ENCODE results near the gene SCYGR7.

The SCYGR7 gene, protein sequence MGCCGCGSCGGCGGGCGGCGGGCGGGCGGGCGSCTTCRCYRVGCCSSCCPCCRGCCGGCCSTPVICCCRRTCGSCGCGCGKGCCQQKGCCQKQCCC

DNA sequence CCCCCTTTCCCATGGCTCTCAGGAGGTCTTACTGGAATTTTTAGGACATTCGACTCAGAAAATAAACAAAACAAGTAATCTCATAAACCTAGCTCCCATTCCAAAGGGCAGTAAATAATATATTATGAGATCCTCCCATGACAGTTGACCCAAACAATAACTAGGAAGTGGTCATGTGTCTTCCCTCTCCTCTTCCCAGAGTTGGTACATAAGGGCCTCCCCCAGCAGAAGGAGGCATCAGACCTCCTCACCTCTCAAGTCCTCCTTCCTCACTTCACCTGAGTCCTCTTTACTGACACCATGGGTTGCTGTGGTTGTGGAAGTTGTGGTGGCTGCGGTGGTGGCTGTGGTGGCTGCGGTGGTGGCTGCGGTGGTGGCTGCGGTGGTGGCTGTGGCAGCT lies at the start of gene SCYGR7:
Gene SCYGR7, plus strand, starts transcription at position 301 of the 400 bp plus-strand sequence. Its CDS starts 0 bp downstream, at position 301.
- DNase-seq (ENCODE audit: low read depth) = no peak
- TF ChIP-seq, protein P1, sequence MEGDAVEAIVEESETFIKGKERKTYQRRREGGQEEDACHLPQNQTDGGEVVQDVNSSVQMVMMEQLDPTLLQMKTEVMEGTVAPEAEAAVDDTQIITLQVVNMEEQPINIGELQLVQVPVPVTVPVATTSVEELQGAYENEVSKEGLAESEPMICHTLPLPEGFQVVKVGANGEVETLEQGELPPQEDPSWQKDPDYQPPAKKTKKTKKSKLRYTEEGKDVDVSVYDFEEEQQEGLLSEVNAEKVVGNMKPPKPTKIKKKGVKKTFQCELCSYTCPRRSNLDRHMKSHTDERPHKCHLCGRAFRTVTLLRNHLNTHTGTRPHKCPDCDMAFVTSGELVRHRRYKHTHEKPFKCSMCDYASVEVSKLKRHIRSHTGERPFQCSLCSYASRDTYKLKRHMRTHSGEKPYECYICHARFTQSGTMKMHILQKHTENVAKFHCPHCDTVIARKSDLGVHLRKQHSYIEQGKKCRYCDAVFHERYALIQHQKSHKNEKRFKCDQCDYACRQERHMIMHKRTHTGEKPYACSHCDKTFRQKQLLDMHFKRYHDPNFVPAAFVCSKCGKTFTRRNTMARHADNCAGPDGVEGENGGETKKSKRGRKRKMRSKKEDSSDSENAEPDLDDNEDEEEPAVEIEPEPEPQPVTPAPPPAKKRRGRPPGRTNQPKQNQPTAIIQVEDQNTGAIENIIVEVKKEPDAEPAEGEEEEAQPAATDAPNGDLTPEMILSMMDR (IDR thresholded peaks at IDR 0.05; ENCODE audit: insufficient read depth, low read depth, low read length, missing control alignments) = no peak

DNA sequence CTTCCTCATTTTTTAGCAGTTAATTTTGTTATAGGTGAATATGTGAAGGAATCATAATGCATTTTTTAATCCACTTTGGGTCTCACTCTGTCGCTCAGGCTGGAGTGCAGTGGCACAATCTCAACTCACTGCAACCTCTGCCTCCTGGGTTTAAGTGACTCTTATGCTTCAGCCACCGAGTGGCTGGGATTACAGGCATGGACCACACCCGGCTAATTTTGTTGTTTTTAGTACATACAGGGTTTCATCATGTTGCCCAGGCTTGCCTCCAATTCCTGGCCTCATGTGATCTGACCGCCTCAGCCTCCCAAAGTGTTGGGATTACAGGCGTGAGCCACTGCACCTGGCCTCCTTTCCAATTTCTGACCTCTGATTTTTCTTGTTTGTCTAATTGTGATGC lies 43.9 kb upstream of the SCYGR7 start:
- DNase-seq (ENCODE audit: low read depth) = peak; percentile 41
- TF ChIP-seq, protein P1 (IDR thresholded peaks at IDR 0.05; ENCODE audit: insufficient read depth, low read depth, low read length, missing control alignments) = no peak
- no peak overlapping the region for H3K4me3 ChIP-seq (ENCODE audit: low read length)

More for the DNA sequence above, at the start of gene SCYGR7:
- H3K4me3 ChIP-seq (ENCODE audit: low read length) = no peak within 1 kb of the TSS

DNA sequence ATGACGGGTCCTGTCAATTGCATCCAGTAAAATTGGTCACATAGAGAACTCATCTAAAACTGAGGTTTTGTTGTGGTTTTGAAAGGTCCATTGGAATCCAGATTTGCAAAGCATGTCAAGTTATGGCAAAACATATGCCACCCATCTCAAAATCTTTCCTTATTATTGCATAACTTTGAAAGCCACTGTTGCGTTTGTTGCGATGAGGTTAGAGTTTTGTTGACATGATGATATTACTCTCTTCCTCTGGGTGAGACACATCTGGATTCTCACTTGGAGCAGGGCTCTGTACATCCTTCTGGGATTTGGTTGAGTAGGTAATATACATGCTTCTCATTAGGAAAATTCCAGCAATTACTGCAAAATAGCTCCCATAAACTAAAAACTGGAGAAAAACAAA lies 40.9 kb upstream of the SCYGR7 start:
- TF ChIP-seq, protein P1 (IDR thresholded peaks at IDR 0.05; ENCODE audit: insufficient read depth, low read depth, low read length, missing control alignments) = no peak
- no peak overlapping the region for H3K4me3 ChIP-seq (ENCODE audit: low read length)
- DNase-seq (ENCODE audit: low read depth) = no peak

DNA sequence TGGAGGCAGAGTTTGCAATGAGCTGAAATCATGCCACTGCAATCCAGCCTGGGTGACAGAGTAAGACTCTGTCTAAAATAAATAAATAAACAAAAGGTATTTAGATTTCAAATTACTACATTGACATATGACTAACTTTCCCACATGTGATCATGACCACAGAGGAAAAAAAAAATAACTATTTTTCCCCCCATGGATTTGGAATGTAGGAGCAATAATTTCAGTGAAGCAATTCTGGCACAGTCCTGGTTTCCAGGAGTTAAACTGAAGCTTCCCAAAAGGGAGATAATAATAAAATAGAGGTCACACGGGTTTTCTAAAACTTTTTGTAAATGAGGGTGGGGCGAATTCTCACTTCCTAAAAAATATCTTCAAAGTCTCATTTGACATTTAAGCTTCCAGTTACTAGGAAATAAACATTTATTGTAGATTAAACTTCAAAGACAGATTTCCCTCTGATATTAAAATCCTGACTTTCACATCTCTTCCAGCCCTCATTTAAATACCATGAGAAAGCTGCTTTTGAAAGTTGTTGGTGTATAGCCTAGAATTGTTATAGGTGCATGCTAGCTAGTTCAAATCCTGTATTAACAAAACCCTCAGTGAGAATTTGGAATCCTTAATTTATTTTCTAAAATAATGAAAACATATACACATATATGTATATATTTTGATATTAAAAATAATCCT lies 31.0 kb upstream of the SCYGR7 start:
- no peak overlapping the region for H3K4me3 ChIP-seq (ENCODE audit: low read length)
- TF ChIP-seq, protein P1 (IDR thresholded peaks at IDR 0.05; ENCODE audit: insufficient read depth, low read depth, low read length, missing control alignments) = no peak
- no peak for DNase-seq (ENCODE audit: low read depth)

DNA sequence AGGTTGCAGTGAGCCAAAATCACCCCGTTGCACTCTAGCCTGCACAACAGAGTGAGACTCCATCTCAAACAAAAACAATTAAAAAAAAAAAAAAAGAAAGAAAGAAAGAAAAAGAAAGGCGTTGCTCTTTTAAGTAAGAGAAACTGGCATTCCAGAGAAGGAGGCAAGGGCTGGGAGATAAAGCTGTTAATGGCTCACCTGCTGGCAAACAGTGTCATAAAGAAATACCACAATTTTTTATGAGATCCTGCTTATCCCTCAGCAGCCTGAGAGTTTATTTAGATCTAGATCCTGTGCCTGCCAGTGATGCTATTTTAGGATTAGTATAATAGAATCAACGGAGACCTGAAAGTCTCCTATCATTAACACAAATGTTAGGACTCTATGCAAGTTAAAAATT lies 26.6 kb upstream of the SCYGR7 start:
- TF ChIP-seq, protein P1 (IDR thresholded peaks at IDR 0.05; ENCODE audit: insufficient read depth, low read depth, low read length, missing control alignments) = no peak
- H3K4me3 ChIP-seq (ENCODE audit: low read length) = no peak overlapping the region
- no peak for DNase-seq (ENCODE audit: low read depth)

DNA sequence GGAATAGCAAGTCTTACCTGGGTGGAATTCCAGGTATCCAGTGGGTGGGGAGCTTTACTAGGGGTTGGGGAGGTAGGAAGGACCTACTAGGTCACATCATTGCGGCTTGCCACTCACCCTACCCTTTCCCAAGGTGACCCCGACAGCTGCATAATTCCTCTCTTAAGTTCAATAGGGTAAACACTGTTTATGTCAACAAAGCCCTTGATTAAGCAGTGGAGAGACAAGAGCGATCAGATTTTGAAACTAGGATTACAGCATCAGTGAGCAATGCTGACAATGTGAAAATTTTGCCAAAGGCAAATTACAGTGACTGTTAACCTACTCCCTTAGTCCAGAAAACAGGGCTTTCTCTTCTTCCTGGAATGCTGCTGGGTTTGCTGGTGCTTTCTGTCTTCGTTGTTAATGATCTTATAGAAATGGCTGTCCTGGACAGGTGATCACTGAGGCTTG lies 24.8 kb upstream of the SCYGR7 start:
- TF ChIP-seq, protein P1 (IDR thresholded peaks at IDR 0.05; ENCODE audit: insufficient read depth, low read depth, low read length, missing control alignments) = no peak
- no peak overlapping the region for H3K4me3 ChIP-seq (ENCODE audit: low read length)
- DNase-seq (ENCODE audit: low read depth) = peak; percentile 91

DNA sequence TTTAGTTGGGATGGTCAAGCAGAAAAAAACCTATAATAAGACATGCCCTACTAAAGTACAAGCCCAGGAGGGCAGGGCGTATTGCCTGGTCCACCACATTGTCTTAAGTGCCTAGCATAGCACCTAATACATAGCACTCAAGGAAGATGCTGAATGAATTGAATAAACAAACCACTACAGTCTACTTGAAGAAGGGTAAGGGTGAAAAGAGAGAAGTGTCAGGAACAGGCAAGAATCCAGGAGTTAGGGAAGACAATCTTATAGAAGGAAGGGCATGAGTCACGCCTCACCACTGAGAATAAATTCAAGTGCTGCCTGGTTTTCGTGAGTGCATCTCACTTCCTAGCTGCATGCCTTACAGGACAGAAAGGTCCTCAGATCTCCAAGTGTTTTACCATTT lies 24.2 kb upstream of the SCYGR7 start:
- DNase-seq (ENCODE audit: low read depth) = peak; percentile 73
- no peak overlapping the region for H3K4me3 ChIP-seq (ENCODE audit: low read length)
- TF ChIP-seq, protein P1 (IDR thresholded peaks at IDR 0.05; ENCODE audit: insufficient read depth, low read depth, low read length, missing control alignments) = no peak

All from epithelial cell of esophagus (primary cell).